HG03139 (cell line): ENCODE results near the gene MKLN1.
"Not testable (repeated sequence)": the region's sequence is repeated elsewhere in the genome, so short reads cannot be mapped to it uniquely, and the experiment has no call there.

ENCODE experiments used
- ATAC-seq: cut with Tn5 transposase; IDR thresholded peaks from one replicate; pipeline ENCODE4 v1.9.1; 2021; ENCODE audit not compliant: unreplicated experiment

MKLN1 gene

DNA sequence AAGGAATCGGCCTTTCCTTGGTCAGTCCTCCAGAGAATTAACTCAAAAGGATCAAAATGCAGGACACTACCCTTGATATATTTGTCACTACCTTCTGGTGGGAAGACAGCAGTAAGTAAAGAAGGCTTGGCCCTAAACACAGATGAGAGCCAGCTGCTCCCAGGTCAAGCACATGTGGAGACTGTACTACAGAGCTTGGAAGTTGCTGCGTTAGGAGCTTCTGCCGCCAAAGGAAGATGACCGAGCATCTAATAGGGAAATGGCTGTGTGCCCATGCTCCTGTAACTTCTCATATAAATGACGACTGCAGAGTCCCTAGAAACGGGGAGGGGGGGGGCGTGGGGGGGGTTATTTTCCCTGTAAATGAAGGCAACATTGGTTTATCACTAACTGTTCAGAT, 169.8 kb downstream of the MKLN1 start:
- ATAC-seq: no peak

DNA sequence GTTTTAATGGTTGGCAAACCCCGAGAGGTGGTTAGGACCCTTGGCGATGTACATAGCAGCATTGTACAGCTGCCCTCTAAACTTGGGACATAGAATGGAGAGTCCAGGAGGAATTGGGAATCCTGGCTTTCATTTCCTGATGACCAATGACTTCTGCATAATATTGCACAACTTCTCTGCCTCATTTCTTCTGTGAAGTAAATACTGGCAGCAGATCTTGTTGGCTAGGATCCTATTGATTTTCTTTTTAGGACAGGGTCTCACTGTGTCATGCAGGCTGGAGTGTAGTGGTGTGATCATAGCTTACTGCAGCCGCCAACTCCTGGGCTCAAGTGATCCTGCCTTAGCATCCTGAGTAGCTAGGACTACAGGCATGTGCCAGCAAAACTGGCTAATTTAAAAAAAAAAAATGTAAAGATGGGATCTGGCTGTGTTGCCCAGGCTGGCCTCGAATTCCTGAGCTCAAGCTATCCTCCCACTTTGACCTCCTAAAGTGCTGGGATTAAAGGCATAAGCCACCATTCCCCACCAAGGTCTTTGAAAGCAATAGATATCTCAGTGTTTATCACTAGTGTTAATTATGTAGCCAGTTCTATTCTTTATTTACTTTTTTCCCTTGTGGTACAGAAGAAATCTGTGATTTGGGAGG, 170.7 kb downstream of the MKLN1 start:
- no peak for ATAC-seq

DNA sequence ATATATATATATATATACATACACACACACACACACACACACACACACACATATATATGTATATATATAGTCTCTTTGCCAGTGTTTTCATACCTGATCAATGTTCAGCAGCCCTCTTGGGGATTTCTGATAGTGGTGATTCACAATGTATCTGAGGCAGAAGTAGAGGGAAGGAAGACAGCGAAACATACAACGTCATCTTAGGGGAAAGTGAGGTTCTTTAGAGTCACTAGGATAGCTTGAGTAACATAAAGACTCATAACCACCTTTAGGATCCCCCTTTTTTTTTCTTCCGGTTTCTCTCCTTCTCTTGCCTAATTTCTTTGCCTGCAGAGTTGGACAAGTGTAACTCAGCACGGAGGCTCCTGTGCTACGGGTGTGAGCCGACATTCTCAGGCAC, 172.1 kb downstream of the MKLN1 start:
- ATAC-seq: no peak

DNA sequence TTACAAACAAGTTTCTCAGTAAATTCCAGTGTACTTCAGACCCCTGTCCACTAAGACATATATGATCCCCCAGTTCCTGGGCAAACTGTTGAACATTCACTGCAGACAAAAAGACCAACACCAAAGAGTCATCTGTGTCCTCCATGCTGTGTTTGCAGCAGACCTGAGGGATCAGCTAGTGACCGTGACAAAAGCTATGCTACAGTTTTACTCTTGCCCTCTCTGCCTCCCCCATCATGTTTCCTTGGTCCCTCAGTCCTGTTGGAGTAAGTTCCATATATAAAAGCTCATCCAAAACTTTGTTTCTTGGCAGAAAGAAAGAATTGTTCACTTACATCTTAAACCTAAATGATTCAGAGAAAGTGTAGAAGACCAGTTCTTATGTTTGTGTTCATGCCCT, 172.7 kb downstream of the MKLN1 start:
- no peak for ATAC-seq

DNA sequence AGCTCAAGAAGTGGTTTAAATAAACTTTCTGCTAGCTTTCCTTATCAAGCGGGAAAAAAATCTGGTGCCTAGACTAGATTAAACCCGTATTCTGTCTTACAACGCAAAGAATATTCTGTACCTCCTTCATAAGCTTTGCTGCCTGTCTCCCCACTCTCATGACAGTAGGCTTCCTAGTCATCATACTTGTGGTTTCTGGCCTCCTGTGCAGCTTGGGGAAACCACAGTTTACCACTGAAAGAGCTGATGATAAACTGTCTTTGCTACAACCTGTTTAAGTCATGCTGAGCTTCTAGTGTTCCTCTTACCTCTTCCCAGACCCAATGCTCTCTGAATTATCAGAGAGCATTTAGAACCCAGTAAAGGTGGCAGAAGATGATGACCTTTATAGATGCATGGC, 173.7 kb downstream of the MKLN1 start:
- peak; percentile 88 for ATAC-seq

DNA sequence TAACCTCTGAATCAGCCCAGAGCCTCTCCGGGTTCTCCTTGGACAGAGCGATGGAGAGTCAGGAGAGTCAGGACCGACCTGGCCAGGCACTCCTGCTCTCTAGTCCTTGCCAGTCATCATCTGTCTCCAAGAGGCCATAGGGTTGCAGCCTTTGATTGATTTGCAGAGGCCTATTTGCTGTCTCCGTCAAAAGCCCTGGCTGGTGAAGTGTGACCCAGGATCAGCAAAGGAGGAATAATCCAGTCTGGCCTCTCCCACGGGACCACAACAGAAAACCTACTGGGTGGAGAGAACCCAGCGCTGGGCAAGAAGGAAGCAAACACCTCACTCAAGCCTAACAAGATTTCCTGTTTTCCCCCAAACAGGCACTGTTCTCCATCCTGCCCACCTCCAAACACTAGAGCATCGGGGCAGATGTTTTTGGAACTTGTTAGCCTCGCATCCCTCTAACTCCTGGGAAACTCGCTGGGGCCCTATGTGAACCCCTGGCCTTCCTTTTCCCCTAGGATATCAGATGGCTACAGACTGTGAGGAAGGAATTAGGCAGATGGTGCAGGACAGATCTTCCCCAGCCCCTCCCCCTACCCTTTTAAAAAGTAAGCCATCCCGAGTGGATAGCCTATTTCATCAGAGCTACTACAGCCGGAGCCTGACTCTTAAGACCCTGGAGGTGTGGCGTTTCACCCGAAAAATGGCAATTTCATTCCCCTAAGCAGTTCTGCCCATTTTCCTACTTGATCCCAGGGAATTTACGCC, 174.4 kb downstream of the MKLN1 start:
- no peak for ATAC-seq

DNA sequence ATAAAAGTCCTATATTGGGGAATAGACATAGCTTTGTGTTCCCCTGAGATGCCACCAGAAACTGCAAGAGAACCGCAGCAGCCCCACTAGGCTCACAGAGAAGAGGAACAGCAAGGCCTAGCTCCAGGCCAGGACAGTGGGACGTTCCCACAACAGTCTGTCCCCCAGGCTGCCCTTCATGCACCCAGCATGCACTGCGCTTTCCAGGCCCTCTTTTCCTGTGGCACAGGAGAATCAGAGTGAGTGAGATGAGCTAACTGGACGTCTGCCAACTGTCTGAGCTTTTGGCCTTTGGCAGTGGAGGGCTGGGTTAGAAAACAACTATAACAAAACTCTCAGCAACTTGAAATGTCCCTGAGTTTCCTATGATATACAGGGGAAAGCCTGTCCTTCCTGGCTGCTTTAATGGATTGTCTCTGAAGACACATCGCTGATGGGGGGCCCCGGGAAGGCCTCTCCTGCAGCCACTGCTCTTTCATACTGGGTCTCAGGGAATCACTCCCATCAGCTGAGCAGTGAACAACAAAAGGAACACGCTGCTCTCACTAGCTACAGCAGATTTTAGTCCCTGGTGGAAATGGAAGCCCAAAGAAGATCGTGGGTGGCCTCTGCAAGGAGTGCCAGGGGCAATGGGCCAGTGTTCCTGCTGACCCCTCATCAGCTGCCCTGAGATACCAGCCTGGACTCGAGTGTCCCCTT, 175.3 kb downstream of the MKLN1 start:
- no peak for ATAC-seq

DNA sequence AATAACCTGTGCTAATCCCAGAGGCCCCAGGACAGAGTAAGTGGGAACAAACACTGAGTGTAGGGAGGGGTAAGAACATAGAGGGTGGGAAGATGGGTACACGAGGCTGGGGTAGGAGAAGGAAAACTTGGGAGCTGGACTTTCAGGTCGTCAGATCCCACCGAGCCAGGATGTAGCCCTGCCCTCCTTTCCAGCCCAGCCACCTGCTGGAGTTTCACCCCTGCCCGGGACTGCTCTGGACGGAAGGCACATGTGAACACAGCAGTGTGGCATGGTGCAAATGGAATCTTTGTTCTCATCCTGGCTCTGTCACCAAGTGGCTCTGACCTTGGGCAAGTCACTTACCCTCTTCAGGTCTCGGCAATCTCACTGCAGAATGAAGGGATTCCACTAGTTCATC, 176.0 kb downstream of the MKLN1 start:
- no peak for ATAC-seq

DNA sequence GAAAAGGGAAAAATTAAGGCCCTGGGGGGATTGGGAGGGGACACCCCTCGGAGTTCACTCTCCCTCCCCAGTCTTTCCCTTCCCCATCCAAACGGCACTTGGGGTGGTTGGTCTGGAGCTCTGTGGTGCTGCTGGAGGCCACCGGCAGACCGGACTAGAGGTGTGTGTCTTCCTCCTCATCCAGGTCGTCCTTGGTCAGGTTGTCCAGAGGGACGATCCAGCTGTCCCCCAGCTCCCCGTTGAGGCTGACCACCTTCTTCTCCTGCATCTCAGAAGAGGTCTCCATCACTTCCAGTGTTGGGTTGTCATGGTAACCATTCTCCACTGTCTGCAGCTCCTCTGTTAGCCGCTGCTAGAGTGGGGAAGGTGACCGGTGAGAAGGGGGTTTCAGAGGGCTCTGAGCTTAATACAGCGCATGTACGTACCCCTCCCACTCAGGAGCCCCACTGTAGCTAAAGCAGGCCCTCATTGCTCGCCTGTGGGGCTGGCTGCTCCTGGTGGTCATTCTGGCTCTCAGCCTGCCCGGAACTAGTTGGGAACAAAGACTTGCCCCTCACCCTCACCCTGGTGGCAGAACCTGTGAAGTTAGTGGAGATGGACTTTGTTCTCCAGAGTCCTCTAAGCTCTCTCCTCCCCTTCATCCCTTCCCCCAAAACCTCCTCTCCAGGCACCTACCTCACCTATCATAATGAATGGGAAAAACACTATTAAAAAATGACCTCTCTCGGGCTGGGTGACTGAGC, 176.7 kb downstream of the MKLN1 start:
- no peak for ATAC-seq

DNA sequence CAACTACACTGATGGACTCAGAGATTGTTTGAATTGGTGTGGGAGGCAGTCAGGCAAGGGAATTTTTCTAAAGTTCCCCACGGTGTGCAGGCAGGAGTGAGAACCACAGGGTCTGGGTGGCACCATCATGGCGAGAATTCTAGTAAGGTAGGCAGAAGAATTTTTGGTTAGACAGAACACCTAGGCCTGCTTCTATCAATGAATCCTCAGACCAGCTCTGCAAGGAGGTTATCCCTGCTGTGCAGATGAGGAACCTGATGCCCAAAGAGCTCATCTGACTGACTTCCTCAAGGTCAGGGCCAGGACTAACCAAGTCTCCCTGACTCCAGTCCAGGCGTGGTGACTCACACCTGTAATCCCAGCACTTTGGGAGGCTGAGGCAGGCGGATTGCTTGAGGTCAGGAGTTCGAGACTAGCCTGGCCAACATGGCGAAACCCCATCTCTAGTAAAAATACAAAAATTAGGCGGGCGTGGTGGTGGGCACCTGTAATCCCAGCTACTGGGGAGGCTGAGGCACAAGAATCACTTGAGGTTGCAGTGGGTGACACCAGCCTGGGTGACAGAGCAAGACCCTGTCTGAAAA, 177.5 kb downstream of the MKLN1 start:
- not testable (repeated sequence) for ATAC-seq

DNA sequence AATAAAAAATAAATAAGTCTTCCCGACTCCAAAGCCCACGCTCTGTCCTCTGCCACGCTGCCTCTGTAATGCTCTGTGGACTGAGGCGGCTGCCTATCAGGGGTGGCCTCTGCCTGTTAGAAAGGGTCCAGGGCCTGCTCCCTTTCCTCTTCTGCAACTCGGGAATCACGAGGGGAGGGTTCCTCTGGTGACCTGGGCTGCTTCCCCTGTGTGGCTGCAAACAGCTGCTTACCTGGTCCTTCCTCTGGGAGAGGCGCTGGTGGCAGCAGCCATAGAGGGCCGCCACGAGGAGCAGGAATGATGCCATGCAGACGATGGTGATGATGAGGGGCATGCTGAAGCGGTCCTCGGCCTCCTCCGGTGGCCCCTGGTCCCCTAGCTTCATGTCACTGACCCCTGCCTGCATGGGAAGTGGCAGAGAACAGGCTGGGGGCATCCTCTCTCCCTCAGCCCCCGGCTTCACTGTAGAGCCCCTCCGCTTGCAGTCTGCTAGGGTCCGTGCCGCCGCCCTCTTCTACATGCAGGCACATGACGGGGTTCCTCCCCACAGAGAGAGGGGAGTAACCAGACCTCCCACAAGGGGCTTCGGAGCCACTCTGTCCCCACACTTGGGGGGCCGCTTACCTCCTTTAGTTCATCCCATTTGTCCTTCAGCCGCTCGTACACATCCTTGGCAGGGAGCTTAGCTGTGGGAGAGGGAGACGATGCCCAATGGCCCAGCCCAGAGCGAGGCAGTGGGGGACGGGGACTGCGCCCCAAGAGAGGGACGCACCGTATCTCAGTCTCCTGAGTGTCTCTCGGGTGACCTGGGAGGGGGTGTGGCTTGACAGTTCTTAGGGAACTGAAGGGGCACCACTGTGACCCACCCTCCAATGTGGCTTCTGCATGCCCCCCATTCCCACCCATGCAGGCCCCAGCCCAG, 178.2 kb downstream of the MKLN1 start:
- no peak for ATAC-seq

DNA sequence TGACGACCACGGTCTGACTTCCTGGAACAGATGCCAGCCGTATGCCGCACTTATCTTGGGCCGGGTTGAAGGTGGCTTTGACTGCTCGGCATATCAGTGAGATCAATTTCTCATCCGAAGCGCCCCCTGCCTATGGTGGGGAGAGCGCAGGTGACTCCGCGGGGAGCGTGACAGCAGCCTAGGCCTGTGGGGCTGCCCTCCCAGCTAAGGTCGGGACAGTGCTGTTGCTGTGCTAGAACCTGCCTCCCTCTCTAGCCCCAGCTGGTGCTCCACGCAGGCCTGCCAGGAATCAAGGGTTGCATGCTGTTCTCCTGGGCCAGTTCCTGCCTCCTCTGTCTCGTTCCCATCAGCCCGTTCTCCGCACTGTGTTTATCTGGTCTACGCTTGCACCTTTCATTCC, 178.9 kb downstream of the MKLN1 start:
- ATAC-seq: no peak

DNA sequence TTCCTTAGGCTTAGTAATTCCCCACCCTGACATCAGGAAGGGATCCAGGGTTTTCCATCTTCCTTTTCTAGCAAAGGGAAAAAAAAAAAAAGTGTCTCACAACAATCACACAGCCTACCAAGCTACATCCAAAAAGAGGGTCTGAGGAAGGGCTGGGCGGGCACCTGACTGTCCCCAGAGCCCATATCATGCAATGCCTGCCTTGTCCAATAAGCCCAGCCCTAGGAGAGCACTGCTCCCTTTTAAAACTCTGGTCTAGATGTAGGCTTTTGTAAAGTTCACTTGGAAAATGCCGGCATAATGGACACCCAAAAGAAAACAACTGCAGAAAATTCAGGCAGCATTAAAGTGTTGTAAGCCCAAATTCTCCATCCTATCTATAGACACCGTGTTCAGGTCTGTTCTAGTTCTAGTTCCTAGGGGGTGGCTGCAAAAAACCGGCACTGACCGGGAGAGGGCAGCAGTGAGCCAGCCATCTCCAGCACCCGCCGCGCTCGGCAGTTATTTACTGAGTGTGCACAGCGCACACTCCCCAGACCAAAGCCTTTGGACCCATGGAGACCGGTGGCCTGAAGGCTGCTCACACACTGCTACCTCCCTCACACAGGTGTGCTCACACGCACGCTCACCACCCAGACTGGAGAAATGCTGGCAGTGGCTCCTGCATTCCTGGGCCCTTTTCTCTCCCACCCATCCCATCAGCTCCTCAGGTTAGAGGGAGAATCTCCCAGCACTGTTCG, 180.1 kb downstream of the MKLN1 start:
- peak; percentile 64 for ATAC-seq

DNA sequence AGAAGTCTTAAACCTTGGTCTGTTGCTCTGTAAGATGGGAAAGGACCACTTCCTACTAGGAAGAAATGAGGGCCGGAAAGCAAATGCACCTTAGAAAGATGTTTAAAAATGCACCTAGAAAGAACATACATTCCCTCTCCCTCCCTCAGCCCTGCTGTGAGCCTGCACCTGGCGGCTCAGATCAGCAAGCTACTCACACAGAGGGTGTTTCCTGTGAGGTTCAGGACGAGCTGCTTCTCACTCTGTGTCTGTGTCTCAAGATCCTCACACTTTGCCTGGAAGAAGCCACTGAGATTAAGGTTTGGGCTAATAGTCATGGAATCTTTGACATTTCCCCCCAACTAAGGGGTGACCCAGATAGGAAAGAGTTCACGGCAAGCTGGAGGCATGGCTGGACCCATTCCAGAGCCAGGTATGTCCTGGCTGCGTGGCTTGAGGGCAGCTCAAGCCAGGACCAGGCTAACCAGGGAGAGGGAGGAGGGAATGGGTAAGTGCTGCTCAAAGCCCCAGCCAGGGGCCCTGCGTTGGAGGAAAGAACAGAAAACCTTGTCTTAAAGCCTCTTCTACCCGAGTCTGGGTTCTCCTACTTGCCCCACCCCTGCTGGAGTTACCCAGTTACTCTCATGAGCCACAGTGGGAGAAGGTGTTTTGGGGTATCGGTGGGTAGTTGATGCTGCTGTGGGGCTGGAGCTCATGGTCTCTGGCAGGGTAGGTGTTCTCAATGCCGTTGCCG, 181.2 kb downstream of the MKLN1 start:
- ATAC-seq: no peak

DNA sequence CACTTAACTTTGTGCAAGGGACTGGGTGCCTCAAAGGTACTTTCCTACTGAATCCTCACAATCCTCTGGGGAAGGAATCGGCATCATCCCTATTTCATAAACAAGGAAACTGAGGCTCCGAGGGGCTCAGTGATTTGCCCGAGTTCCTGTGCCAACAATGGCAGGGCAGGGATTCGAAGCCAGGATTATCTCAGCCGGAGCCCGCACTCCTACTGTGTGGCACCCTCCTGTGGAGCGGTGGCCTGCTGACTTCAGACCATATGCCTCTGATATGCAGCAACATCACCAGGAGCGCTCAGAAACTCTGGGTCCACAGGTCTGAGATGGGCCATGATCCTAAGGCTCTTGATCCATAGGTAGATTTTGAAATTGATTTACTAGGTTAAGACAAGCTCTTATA, 182.1 kb downstream of the MKLN1 start:
- no peak for ATAC-seq

DNA sequence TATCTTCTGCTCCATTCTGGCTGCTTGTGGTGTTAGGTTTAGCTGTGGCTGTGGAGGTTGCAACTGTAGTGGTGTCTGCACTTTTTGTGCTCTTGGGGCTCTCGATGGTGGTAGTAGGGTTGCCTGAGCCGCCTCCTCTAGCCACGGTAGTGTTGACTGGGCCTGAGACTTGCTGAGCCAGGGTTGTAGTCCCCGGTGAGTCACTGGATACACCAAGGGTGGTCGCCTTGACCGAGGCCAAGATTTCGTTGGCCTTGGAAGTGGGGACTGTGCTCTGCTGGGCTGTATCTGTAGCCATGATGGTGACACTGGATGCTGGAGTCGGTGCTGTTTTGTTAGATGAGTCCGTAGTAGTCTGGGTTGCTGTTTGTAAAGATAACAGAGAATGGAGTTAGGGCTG, 183.4 kb downstream of the MKLN1 start:
- no peak for ATAC-seq

DNA sequence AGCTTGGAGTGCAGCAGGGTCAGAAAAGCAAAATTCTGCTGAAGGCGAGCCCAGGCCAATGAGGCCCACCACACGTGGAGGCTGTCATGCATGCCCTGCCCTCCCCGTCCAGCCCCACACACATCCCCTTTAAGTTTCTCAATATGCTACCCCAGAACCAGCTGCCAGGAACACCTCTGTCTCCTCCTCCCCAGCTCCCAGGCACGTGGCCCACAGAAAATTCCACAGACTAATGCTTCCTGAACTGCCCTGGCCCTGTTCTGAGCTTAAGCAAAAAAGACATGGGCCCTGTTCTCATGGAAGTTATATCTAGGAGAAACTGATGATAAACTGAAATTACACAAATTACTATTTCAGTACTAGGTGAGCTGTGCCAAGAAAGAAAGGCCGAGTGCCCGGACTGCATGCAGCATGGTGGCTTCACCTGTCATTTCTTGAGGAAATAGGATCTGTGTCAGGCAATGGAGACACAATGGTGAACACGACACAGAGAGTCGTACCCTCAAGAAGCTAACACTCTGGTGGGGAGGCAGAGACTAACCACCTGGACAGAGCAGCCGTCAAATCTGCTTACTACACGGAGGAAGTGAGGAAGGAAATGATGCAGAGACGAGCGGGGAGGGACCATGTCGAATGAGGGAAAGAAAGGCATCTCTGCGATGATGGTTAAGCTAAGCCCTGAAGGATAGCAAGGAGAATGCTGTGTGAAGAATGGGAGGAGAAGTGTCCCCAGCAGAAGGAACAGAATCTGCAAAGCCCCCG, 184.3 kb downstream of the MKLN1 start:
- no peak for ATAC-seq
